Left kidney (tissue), 2 donors: Measurements from ENCODE around the gene NFASC. TPM values are rescaled to one million over a fixed set of nuclear protein-coding genes. Genes with fewer than 3 reads are reported as not detected.
A peak's percentile ranks its signal among the peaks of the same experiment; 100 is the strongest.

Experiments used
- DNase-seq: peaks from one replicate; pipeline ENCODE4 v3.0.0-alpha.2; 2013
- polyA plus RNA-seq: library from polyadenylated mRNA; unstranded; fragments of 120-200 nt; gene quantifications from one replicate; pipeline ENCODE4 v1.2.1, GENCODE V29; 2013; ENCODE audit not compliant: insufficient read length

NFASC gene
- polyA plus RNA-seq, 1 donor, result 34.4 TPM

- no peak for DNase-seq
These were observed 88.0 kb downstream of the NFASC start for GRCh38 chr1:204958317-204959307.

- no peak for DNase-seq
These were observed 88.7 kb downstream of the NFASC start for GRCh38 chr1:204959374-204959773.

GRCh38 chr1:204959836-204960235, 89.2 kb downstream of the NFASC start:
- DNase-seq, result no peak

GRCh38 chr1:204960306-204961125, 89.9 kb downstream of the NFASC start:
- no peak for DNase-seq

GRCh38 chr1:204961765-204962419, 91.2 kb downstream of the NFASC start:
- no peak for DNase-seq

- no peak for DNase-seq
These were observed 92.3 kb downstream of the NFASC start for GRCh38 chr1:204962742-204963632.

GRCh38 chr1:204967451-204967850, 96.8 kb downstream of the NFASC start:
- no peak for DNase-seq

- DNase-seq, result no peak
These were observed 97.5 kb downstream of the NFASC start for GRCh38 chr1:204968135-204968534.

GRCh38 chr1:204968951-204969350, 98.3 kb downstream of the NFASC start:
- no peak for DNase-seq

GRCh38 chr1:204970937-204971336, 100.3 kb downstream of the NFASC start:
- no peak for DNase-seq

GRCh38 chr1:204971517-204972336, 101.1 kb downstream of the NFASC start:
- no peak for DNase-seq

- DNase-seq, result no peak
These were observed 101.8 kb downstream of the NFASC start for GRCh38 chr1:204972426-204972825.

- DNase-seq, result no peak
These were observed 102.8 kb downstream of the NFASC start for GRCh38 chr1:204973449-204973848.

- no peak for DNase-seq
These were observed 103.7 kb downstream of the NFASC start for GRCh38 chr1:204974327-204974726.

- DNase-seq, result no peak
These were observed 104.4 kb downstream of the NFASC start for GRCh38 chr1:204975021-204975420.

GRCh38 chr1:204975568-204976235, 105.0 kb downstream of the NFASC start:
- DNase-seq, result peak; percentile 46

- DNase-seq, result no peak
These were observed 106.0 kb downstream of the NFASC start for GRCh38 chr1:204976646-204977045.

GRCh38 chr1:204977318-204977717, 106.7 kb downstream of the NFASC start:
- no peak for DNase-seq

GRCh38 chr1:204978782-204979181, 108.1 kb downstream of the NFASC start:
- DNase-seq, result no peak

GRCh38 chr1:204979306-204979705, 108.6 kb downstream of the NFASC start:
- no peak for DNase-seq
